K562 (cell line): ENCODE results near the gene MEX3A. TPM values are rescaled to one million over a fixed set of nuclear protein-coding genes. Genes with fewer than 3 reads are reported as not detected.

Experiments used
- ATAC-seq: fragments of 200-7000 bp; cut with Tn5 transposase; 3 replicates; pipeline ENCODE4 v1.9.1; 2020; ENCODE audit warnings: moderate library complexity
- BruUV-seq: library from RNA; stranded (reverse); fragments of 400-500 nt; replicated peaks from 2 replicates; lab custom pipeline; 2021; lab: Mats Ljungman, UMichigan
- CTCF ChIA-PET: fragments of 300-600 bp; formaldehyde crosslinking; extraction: SDS; loops from one replicate; lab custom pipeline; 2021; ENCODE audit warnings: low intra/inter-chr PET ratio; lab: Yijun Ruan, JAX
- POLR2A ChIA-PET: fragments of 300-600, 350-650 bp; sonication (Branson Sonifier 250); formaldehyde crosslinking; extraction: SDS; loops from one replicate; lab custom pipeline; 2021; ENCODE audit warnings: antibody characterized with exemption, inconsistent platforms; lab: Yijun Ruan, JAX
- DNase-seq, 4 experiments: peaks; one replicate each; pipeline versions ENCODE4 v3.0.0 to v3.0.0-alpha.2; 2011 to 2018; ENCODE audit warnings: low spot score in 3 of 4, mixed read lengths in 3 of 4; ENCODE audit errors: extremely low read depth in 1 of 4
- FAIRE-seq: peaks from 2 replicates; lab custom pipeline; 2011; peaks lifted over from hg19 to GRCh38; lab: Jason Lieb, UNC
- H2AFZ ChIP-seq: 2 replicates; pipeline ENCODE4 v1.6.0; 2011; ENCODE audit warnings: low read depth, low read length, control low read depth, inconsistent platforms
- H3K27ac ChIP-seq: fragments of 200-600 bp; 3 replicates; pipeline ENCODE4 v1.8.0; 2011; ENCODE audit warnings: low read depth, mild to moderate bottlenecking, control low read depth, inconsistent platforms, low read length, moderate library complexity, mixed read lengths; ENCODE audit errors: extremely low read depth
- H3K27me3 ChIP-seq, 2 experiments: fragments of 300-600 bp in 1 of 2; 2 replicates in 1 of 2; 3 replicates in 1 of 2; pipeline versions ENCODE4 v1.6.0 to v1.8.0; 2011; ENCODE audit warnings: inconsistent platforms in 2 of 2, low read length in 2 of 2, mild to moderate bottlenecking in 1 of 2, mixed read lengths in 1 of 2, moderate library complexity in 1 of 2; ENCODE audit not compliant: control insufficient read depth in 2 of 2, insufficient read depth in 2 of 2
- H3K36me3 ChIP-seq: fragments of 300-600 bp; 3 replicates; pipeline ENCODE4 v1.8.0; 2011; ENCODE audit warnings: mild to moderate bottlenecking, low read length, inconsistent platforms; ENCODE audit not compliant: control insufficient read depth, insufficient read depth
- H3K4me1 ChIP-seq, 2 experiments: fragments of 200-600 bp in 1 of 2; replicated peaks in 1 of 2; 2 replicates in 1 of 2; 3 replicates in 1 of 2; pipeline versions ENCODE4 v1.5.1 to v1.8.0; 2011; ENCODE audit warnings: inconsistent platforms in 2 of 2, low read length in 2 of 2, mild to moderate bottlenecking in 1 of 2, mixed read lengths in 1 of 2, moderate library complexity in 1 of 2; ENCODE audit not compliant: control insufficient read depth in 2 of 2, insufficient read depth in 2 of 2
- H3K4me2 ChIP-seq: 2 replicates; pipeline ENCODE4 v1.6.1; 2011; ENCODE audit warnings: low read length, control low read depth, inconsistent platforms, mixed read lengths; ENCODE audit not compliant: insufficient read depth
- H3K4me3 ChIP-seq: fragments of 200-600 bp; sonication (generic), shearing (Covaris generic); 2 replicates; pipeline ENCODE4 v1.5.1; 2016; ENCODE audit warnings: control low read depth, inconsistent platforms
- H3K79me2 ChIP-seq: fragments of 200-600 bp; 3 replicates; pipeline ENCODE4 v1.8.0; 2011; ENCODE audit warnings: low read length, inconsistent platforms; ENCODE audit not compliant: control insufficient read depth, insufficient read depth
- H3K9ac ChIP-seq, 2 experiments: 2 replicates each; pipeline versions ENCODE4 v1.6.0 to v1.6.1; 2011; ENCODE audit warnings: low read depth in 2 of 2, low read length in 2 of 2, control low read depth in 1 of 2, inconsistent platforms in 1 of 2, mild to moderate bottlenecking in 1 of 2, mixed read lengths in 1 of 2; ENCODE audit not compliant: insufficient read depth in 1 of 2
- H3K9me1 ChIP-seq: one replicate; pipeline ENCODE4 v1.6.0; 2011; ENCODE audit warnings: inconsistent platforms, mild to moderate bottlenecking, low read length, moderate library complexity; ENCODE audit not compliant: control insufficient read depth, insufficient read depth
- H3K9me3 ChIP-seq: replicated peaks from 2 replicates; pipeline ENCODE4 v1.5.1; 2011; ENCODE audit warnings: low read depth, low read length, inconsistent platforms; ENCODE audit not compliant: control insufficient read depth, insufficient read depth
- H4K20me1 ChIP-seq: replicated peaks from 2 replicates; pipeline ENCODE4 v1.6.1; 2011; ENCODE audit warnings: low read length, inconsistent platforms, mixed read lengths; ENCODE audit not compliant: control insufficient read depth, insufficient read depth
- CTCF ChIP-seq, 3 experiments: IDR thresholded peaks in 2 of 3; conservative IDR thresholded peaks in 1 of 3; 2 replicates each; pipeline ENCODE4 v1.5.1; 2011 to 2012; ENCODE audit warnings: low read length in 3 of 3, mild to moderate bottlenecking in 3 of 3, control low read depth in 2 of 3, improper control_type of control experiment in 1 of 3, inconsistent platforms in 1 of 3, low read depth in 1 of 3, mixed read lengths in 1 of 3, moderate library complexity in 1 of 3; ENCODE audit not compliant: insufficient read depth in 2 of 3
- JUND ChIP-seq, 2 experiments: IDR thresholded peaks; 2 replicates in 1 of 2; 3 replicates in 1 of 2; pipeline ENCODE4 v1.6.1; 2011; ENCODE audit warnings: borderline replicate concordance in 2 of 2, low read depth in 2 of 2, low read length in 2 of 2, improper control_type of control experiment in 1 of 2, missing biosample characterization in 1 of 2, missing genetic modification characterization in 1 of 2, missing genetic modification reagents in 1 of 2
- MTF1 ChIP-seq: fragments of 250-450 bp; sonication (Bioruptor Pico); IDR thresholded peaks from 2 replicates; pipeline ENCODE4 v1.9.0; 2021; ENCODE audit warnings: moderate library complexity, mild to moderate bottlenecking, inconsistent platforms, borderline replicate concordance
- NFATC3 ChIP-seq: fragments of 450-650 bp; IDR thresholded peaks from 2 replicates; pipeline ENCODE4 v1.6.1; 2017; ENCODE audit warnings: mild to moderate bottlenecking
- RBM25 ChIP-seq: fragments of 200-400 bp; formaldehyde crosslinking; IDR thresholded peaks from 2 replicates; pipeline ENCODE4 v1.6.1; 2018; ENCODE audit warnings: low read length, low read depth, moderate library complexity; ENCODE audit not compliant: severe bottlenecking
- STAT5A ChIP-seq: IDR thresholded peaks from 2 replicates; pipeline ENCODE4 v1.6.1; 2012; ENCODE audit warnings: low read length, inconsistent platforms, borderline replicate concordance
- TEAD1 ChIP-seq, 2 experiments: fragments of 450-650 bp in 1 of 2; sonication (generic) in 1 of 2; formaldehyde crosslinking; IDR thresholded peaks; 2 replicates each; pipeline versions ENCODE4 v1.4.0 to v1.8.0; 2020 to 2022; ENCODE audit warnings: mild to moderate bottlenecking in 2 of 2, missing genetic modification reagents in 1 of 2
- WGBS: fragments of 100-300 bp; shearing (Covaris generic); methylation state at CpG from one replicate; pipeline ENCODE4 v1.1.6; 2016; ENCODE audit warnings: low coverage, mixed read lengths; ENCODE audit not compliant: insufficient coverage; ENCODE audit errors: missing lambda C conversion rate; 5-methylcytosine and 5-hydroxymethylcytosine counted together
- in situ Hi-C: fragments of 300-500 bp; cut with MboI; formaldehyde crosslinking; loops from 4 replicates; pipeline ENCODE4 v1.15.0; 2018; ENCODE audit warnings: inconsistent platforms, mixed read lengths
- intact Hi-C: fragments of 100-400 bp; cut with micrococcal nuclease; formaldehyde crosslinking; loops from 2 replicates; pipeline ENCODE4 v1.14.2; 2022
- polyA plus RNA-seq, 8 experiments: library from polyadenylated mRNA; depleted of rRNA in 4 of 8; stranded (reverse) in 5 of 8; unstranded in 3 of 8; fragments of >200 nt; fragmentation: Nextera tagmentation in 2 of 8; fragmentation: Illumina TruSeq in 1 of 8; extraction: Ambion mirVana in 2 of 8; extraction: Trizol in 1 of 8; gene quantifications; 2 replicates each; pipeline versions ENCODE4 v1.2.1 to v1.2.3, GENCODE V29; 2011 to 2014; ENCODE audit warnings: inconsistent platforms in 1 of 8, missing spikeins in 1 of 8
- total RNA-seq, 7 experiments: library from RNA; depleted of rRNA in 6 of 7; stranded (reverse); fragments of >200 nt in 6 of 7; fragmentation: Illumina TruSeq in 2 of 7; extraction: Trizol in 2 of 7; gene quantifications; 2 replicates each; pipeline versions ENCODE4 v1.2.1 to v1.2.3, GENCODE V29; 2011 to 2021; ENCODE audit warnings: low replicate concordance in 1 of 7

The MEX3A gene
- total and polyA plus RNA-seq, 9 of the 15 experiments (the other 6 are each of a cell fraction or from before 2014, with no cell fraction given): 0.36 to 13.7 (median 5.2) TPM

DNA sequence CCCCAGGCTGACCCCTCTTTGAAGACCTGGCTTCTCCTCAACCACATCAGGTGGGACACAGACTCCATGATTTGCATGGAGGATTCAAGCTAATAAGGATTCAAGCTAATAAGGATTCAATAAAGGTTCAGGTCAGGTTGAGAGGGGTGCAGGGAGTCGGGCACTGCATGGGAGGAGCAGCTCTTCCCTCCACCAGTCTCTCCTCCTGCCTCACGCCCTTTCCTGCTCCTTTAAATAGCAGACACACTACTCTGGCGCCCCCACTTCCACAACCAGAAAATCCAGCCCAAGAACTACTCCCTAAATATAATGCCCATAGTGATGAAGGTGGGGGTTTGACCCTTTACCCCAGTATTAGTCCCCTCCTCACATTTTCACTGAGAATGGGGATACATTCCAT is 7.1 kb downstream of the MEX3A start:
- POLR2A ChIA-PET: interaction anchor here (0.6 to 1.3 kb wide), 4 partner anchors 9 to 153 kb away, joined by 3 to 9 read pairs (median 3); partner anchors contain the start of gene LMNA
- 0 out of 3 replicates have a peak, but pooled peaks cover 2% of the 10 kb centered on the region for H3K79me2 ChIP-seq
- H3K27me3 ChIP-seq: no peaks in the 10 kb centered on the region
- in situ Hi-C loops: no loop called here
- H3K36me3 ChIP-seq: peaks cover 25% of the 10 kb centered on the region; the same call in 1 of the 3 replicates
- H3K27ac ChIP-seq: no peak overlapping the region
- no TSS peak for BruUV-seq
- H3K9me1 ChIP-seq: peaks cover 2% of the 10 kb centered on the region
- no peaks in the 10 kb centered on the region for H3K9me3 ChIP-seq
- 45% methylated on average over 3 of the region's 3 CpGs for WGBS
- H3K4me2 ChIP-seq: no peak overlapping the region
- TF ChIP-seq CTCF (IDR thresholded peaks at IDR 0.05 in 2 of 3, conservative IDR thresholded peaks at IDR 0.05 in 1 of 3; ENCODE audit: insufficient read depth in 2 of 3, low read depth in 1 of 3, low read length in 3 of 3) (peak in 1 of 3 experiments; percentile 19; a peak in 1 of 6 replicates), STAT5A (no peak), JUND (IDR thresholded peaks at IDR 0.05; ENCODE audit: borderline replicate concordance, low read depth, low read length) (0 out of 2 replicates have a peak, but pooled peaks have one; percentile 24), JUND (tag; IDR thresholded peaks at IDR 0.05; ENCODE audit: borderline replicate concordance, low read depth, low read length) (no peak), NFATC3 (no peak), MTF1 (CRISPR knock-in tag) (no peak), RBM25 (no peak), TEAD1 (CRISPR knock-in tag; IDR thresholded peaks at IDR 0.05) (no peak)
- TF ChIP-seq, all 486 proteins: peak for 2
- no peak overlapping the region for H3K4me3 ChIP-seq
- peak; percentile 32; the same call in 1 of the 3 replicates for ATAC-seq
- intact Hi-C loops: no loop called here
- peaks cover 9 to 13% of the 10 kb centered on the region in 2 experiments; a peak in 4 of 5 replicates for H3K4me1 ChIP-seq
- CTCF ChIA-PET: interaction anchor here (0.5 kb wide), 1 partner anchor 227 kb away, joined by 3 read pairs; no protein-coding TSS in a partner anchor
- no peak overlapping the region for H2AFZ ChIP-seq
- no peak overlapping the region for H3K9ac ChIP-seq
- no peaks in the 10 kb centered on the region for H4K20me1 ChIP-seq
- peak in 1 of 4 experiments; percentile 29 for DNase-seq
- FAIRE-seq: no peak
